Thoracic aorta (tissue), 2 donors: Measurements from ENCODE around the gene ARHGAP18. TPM values are rescaled to one million over a fixed set of nuclear protein-coding genes. Genes with fewer than 3 reads are reported as not detected.

Source experiments
- ATAC-seq: fragments of 150-250 bp; one replicate; pipeline ENCODE4 v1.8.0; 2017; ENCODE audit warnings: low read depth; ENCODE audit not compliant: insufficient number of reproducible peaks, low FRiP score
- DNase-seq: peaks from one replicate; pipeline ENCODE4 v3.0.0-alpha.2; 2020; ENCODE audit warnings: low spot score
- H3K27ac ChIP-seq, 2 donors: fragments of 200-600 bp; sonication (generic); 1 replicate in 1 of 2; 2 replicates in 1 of 2; pipeline ENCODE4 v1.5.1; 2016; ENCODE audit warnings: mild to moderate bottlenecking in 2 of 2, moderate library complexity in 2 of 2
- H3K27me3 ChIP-seq: fragments of 200-600 bp; sonication (generic); replicated peaks from 2 replicates; pipeline ENCODE4 v1.6.0; 2016; ENCODE audit warnings: mild to moderate bottlenecking; ENCODE audit not compliant: insufficient read depth
- H3K36me3 ChIP-seq: fragments of 200-600 bp; sonication (generic); one replicate; pipeline ENCODE4 v1.5.1; 2016
- H3K4me1 ChIP-seq, 2 donors: fragments of 200-600 bp; sonication (generic); 1 replicate in 1 of 2; 2 replicates in 1 of 2; pipeline versions ENCODE4 v1.5.1 to v1.6.0; 2016; ENCODE audit warnings: low read depth in 2 of 2, mild to moderate bottlenecking in 1 of 2; ENCODE audit not compliant: control insufficient read depth in 1 of 2
- H3K4me3 ChIP-seq: fragments of 200-600 bp; sonication (generic); 2 replicates; pipeline ENCODE4 v1.5.1; 2016; ENCODE audit warnings: mild to moderate bottlenecking
- H3K9me3 ChIP-seq: fragments of 200-600 bp; sonication (generic); 2 replicates; pipeline ENCODE4 v1.5.1; 2016
- CTCF ChIP-seq: fragments of 200-600 bp; sonication (generic); IDR thresholded peaks from one replicate; pipeline ENCODE4 v1.5.1; 2019; ENCODE audit warnings: antibody characterized with exemption
- total RNA-seq, 2 donors: library from RNA; depleted of rRNA; stranded (reverse); fragments of >200 nt; gene quantifications; one replicate each; pipeline versions ENCODE4 v1.1.0 to v1.2.3, GENCODE V29; 2016

ARHGAP18 gene
- total RNA-seq, 2 donors from 2014 or later = 24.8 to 37.0 TPM

GRCh38 chr6:129620234-129620610 is 89.8 kb downstream of the ARHGAP18 start:
- no peak for ATAC-seq
- TF ChIP-seq CTCF = no peak

GRCh38 chr6:129619579-129620233 is 90.3 kb downstream of the ARHGAP18 start:
- ATAC-seq = no peak

More at GRCh38 chr6:129620234-129620610, 89.8 kb downstream of the ARHGAP18 start:
- H3K27me3 ChIP-seq = no peaks in the 10 kb centered on the region
- no peak overlapping the region for H3K4me3 ChIP-seq
- H3K4me1 ChIP-seq = no peaks in the 10 kb centered on the region
- H3K36me3 ChIP-seq = no peaks in the 10 kb centered on the region
- no peak overlapping the region for H3K27ac ChIP-seq
- DNase-seq = no peak
- H3K9me3 ChIP-seq = no peaks in the 10 kb centered on the region

GRCh38 chr6:129617986-129618385 is 92.0 kb downstream of the ARHGAP18 start:
- Histone ChIP-seq H3K4me1 (no peaks in the 10 kb centered on the region), H3K36me3 (no peaks in the 10 kb centered on the region), H3K27ac (no peak overlapping the region), H3K9me3 (no peaks in the 10 kb centered on the region), H3K4me3 (no peak overlapping the region), H3K27me3 (no peaks in the 10 kb centered on the region)
- DNase-seq (no peak), ATAC-seq (no peak)
- no peak for TF ChIP-seq CTCF

More at GRCh38 chr6:129619579-129620233, 90.3 kb downstream of the ARHGAP18 start:
- no peak overlapping the region for H3K4me3 ChIP-seq
- no peaks in the 10 kb centered on the region for H3K27me3 ChIP-seq
- H3K4me1 ChIP-seq = no peaks in the 10 kb centered on the region
- H3K27ac ChIP-seq = no peak overlapping the region
- H3K9me3 ChIP-seq = no peaks in the 10 kb centered on the region
- H3K36me3 ChIP-seq = no peaks in the 10 kb centered on the region
- no peak for TF ChIP-seq CTCF
- no peak for DNase-seq

GRCh38 chr6:129615496-129615895 is 94.5 kb downstream of the ARHGAP18 start:
- Histone ChIP-seq H3K4me3 (no peak overlapping the region), H3K4me1 (no peaks in the 10 kb centered on the region), H3K27me3 (no peaks in the 10 kb centered on the region), H3K36me3 (no peaks in the 10 kb centered on the region), H3K27ac (no peak overlapping the region), H3K9me3 (no peaks in the 10 kb centered on the region)
- no peak for TF ChIP-seq CTCF
- ATAC-seq = no peak
- no peak for DNase-seq

GRCh38 chr6:129615020-129615419 is 95.0 kb downstream of the ARHGAP18 start:
- no peaks in the 10 kb centered on the region for H3K27me3 ChIP-seq
- no peaks in the 10 kb centered on the region for H3K9me3 ChIP-seq
- ATAC-seq = no peak
- no peak for TF ChIP-seq CTCF
- H3K4me3 ChIP-seq = no peak overlapping the region
- DNase-seq = no peak
- H3K4me1 ChIP-seq = no peaks in the 10 kb centered on the region
- H3K27ac ChIP-seq = no peak overlapping the region
- H3K36me3 ChIP-seq = no peaks in the 10 kb centered on the region
